Measurements from ENCODE around the gene CARF. TPM values are rescaled to one million over a fixed set of nuclear protein-coding genes. Genes with fewer than 3 reads are reported as not detected.
A peak's percentile ranks its signal among the peaks of the same experiment; 100 is the strongest.
"Not testable (repeated sequence)": the region's sequence is repeated elsewhere in the genome, so short reads cannot be mapped to it uniquely, and the experiment has no call there.

CARF gene
- 1.8 and 2.4 TPM in 2 replicates for total RNA-seq

GRCh38 chr2:202911512-202912341, at the start of gene CARF, which contains the start of gene WDR12:
TSS of gene CARF (plus strand) at chr2:202912275. CDS start at chr2:202941903, 29,628 bp downstream.
TSS of gene WDR12 (minus strand) at chr2:202911673. CDS start at chr2:202911476, 197 bp downstream.
- DNase-seq (ENCODE audit: low read depth, low spot score), result peak; percentile 82

GRCh38 chr2:202870431-202871299, 41.4 kb upstream of the CARF start:
- DNase-seq (ENCODE audit: low read depth, low spot score), result no peak

- DNase-seq (ENCODE audit: low read depth, low spot score), result no peak
Observed at GRCh38 chr2:202871300-202872141, 40.6 kb upstream of the CARF start, which contains the start of gene ICA1L. TSS of gene ICA1L (minus strand) at chr2:202871766. CDS start at chr2:202829009, 42,757 bp downstream.

GRCh38 chr2:202877699-202878098, 34.4 kb upstream of the CARF start:
- no peak for DNase-seq (ENCODE audit: low read depth, low spot score)

- DNase-seq (ENCODE audit: low read depth, low spot score), result no peak
Observed at GRCh38 chr2:202881570-202881969, 30.5 kb upstream of the CARF start.

- no peak for DNase-seq (ENCODE audit: low read depth, low spot score)
Observed at GRCh38 chr2:202883987-202884675, 27.9 kb upstream of the CARF start.

- no peak for DNase-seq (ENCODE audit: low read depth, low spot score)
Observed at GRCh38 chr2:202885190-202885589, 26.9 kb upstream of the CARF start.

- DNase-seq (ENCODE audit: low read depth, low spot score), result not testable (repeated sequence)
Observed at GRCh38 chr2:202905507-202905906, 6.6 kb upstream of the CARF start.

- no peak for DNase-seq (ENCODE audit: low read depth, low spot score)
Observed at GRCh38 chr2:202908186-202908585, 3.9 kb upstream of the CARF start.

GRCh38 chr2:202909394-202910192, 2.5 kb upstream of the CARF start:
- DNase-seq (ENCODE audit: low read depth, low spot score), result no peak

GRCh38 chr2:202910250-202910649, 1.8 kb upstream of the CARF start:
- not testable (repeated sequence) for DNase-seq (ENCODE audit: low read depth, low spot score)

- no peak for DNase-seq (ENCODE audit: low read depth, low spot score)
Observed at GRCh38 chr2:202910698-202911097, 1.4 kb upstream of the CARF start.

- no peak for DNase-seq (ENCODE audit: low read depth, low spot score)
Observed at GRCh38 chr2:202911203-202911511, 918 bp upstream of the CARF start.

GRCh38 chr2:202912342-202913201, 497 bp downstream of the CARF start:
- DNase-seq (ENCODE audit: low read depth, low spot score), result not testable (repeated sequence)

- no peak for DNase-seq (ENCODE audit: low read depth, low spot score)
Observed at GRCh38 chr2:202918860-202919259, 6.8 kb downstream of the CARF start.

- no peak for DNase-seq (ENCODE audit: low read depth, low spot score)
Observed at GRCh38 chr2:202932425-202933138, 20.5 kb downstream of the CARF start.

GRCh38 chr2:202933139-202933510, 21.1 kb downstream of the CARF start:
- DNase-seq (ENCODE audit: low read depth, low spot score), result no peak

GRCh38 chr2:202933958-202934357, 21.9 kb downstream of the CARF start:
- no peak for DNase-seq (ENCODE audit: low read depth, low spot score)

Data from pulmonary artery endothelial cell (primary cell).